HepG2 (cell line): ENCODE measurements around the gene BMP6. TPM values are rescaled to one million over a fixed set of nuclear protein-coding genes. Genes with fewer than 3 reads are reported as not detected.

Experiments used
- ATAC-seq: fragments of 200-7000 bp; cut with Tn5 transposase; 3 replicates; pipeline ENCODE4 v1.9.1; 2020; ENCODE audit warnings: mild to moderate bottlenecking, moderate library complexity
- BruUV-seq: library from RNA; stranded (reverse); fragments of 400-500 nt; replicated peaks from 2 replicates; lab custom pipeline; 2021; lab: Mats Ljungman, UMichigan
- CTCF ChIA-PET: fragments of 300-600 bp; formaldehyde crosslinking; extraction: SDS; loops from one replicate; lab custom pipeline; 2021; ENCODE audit warnings: low total read pairs, inconsistent platforms, low intra/inter-chr PET ratio; lab: Yijun Ruan, JAX
- POLR2A ChIA-PET: fragments of 350-600 bp; sonication (Branson Sonifier 250); formaldehyde crosslinking; loops from one replicate; lab custom pipeline; 2020; ENCODE audit warnings: antibody characterized with exemption, inconsistent platforms; lab: Yijun Ruan, JAX
- DNase-seq: peaks from one replicate; pipeline ENCODE4 v3.0.0-alpha.2; 2015; ENCODE audit warnings: low spot score
- FAIRE-seq: peaks from 3 replicates; lab custom pipeline; 2011; peaks lifted over from hg19 to GRCh38; lab: Jason Lieb, UNC
- H2AFZ ChIP-seq: one replicate; pipeline ENCODE4 v1.6.1; 2011; ENCODE audit warnings: low read length, inconsistent platforms
- H3K27ac ChIP-seq: fragments of 300-600 bp; 3 replicates; pipeline ENCODE4 v1.8.0; 2011; ENCODE audit warnings: mixed run types, mild to moderate bottlenecking, mixed read lengths, low read length, inconsistent platforms; ENCODE audit not compliant: insufficient read depth; ENCODE audit errors: extremely low read length
- H3K27me3 ChIP-seq, 2 experiments: fragments of 200-600 bp in 1 of 2; 2 replicates in 1 of 2; 3 replicates in 1 of 2; pipeline versions ENCODE4 v1.6.0 to v1.8.0; 2011; ENCODE audit warnings: low read length in 2 of 2, mild to moderate bottlenecking in 2 of 2, moderate library complexity in 2 of 2, inconsistent platforms in 1 of 2; ENCODE audit not compliant: insufficient read depth in 2 of 2, control insufficient read depth in 1 of 2
- H3K36me3 ChIP-seq, 2 experiments: fragments of 200-600 bp in 1 of 2; replicated peaks in 1 of 2; 2 replicates in 1 of 2; 3 replicates in 1 of 2; pipeline versions ENCODE4 v1.5.1 to v1.8.0; 2011; ENCODE audit warnings: low read length in 2 of 2, inconsistent platforms in 1 of 2; ENCODE audit not compliant: insufficient read depth in 2 of 2, control insufficient read depth in 1 of 2
- H3K4me1 ChIP-seq: 2 replicates; pipeline ENCODE4 v1.5.1; 2012; ENCODE audit warnings: low read length, inconsistent platforms; ENCODE audit not compliant: insufficient read depth
- H3K4me2 ChIP-seq: 2 replicates; pipeline ENCODE4 v1.6.0; 2011; ENCODE audit warnings: low read depth, low read length, inconsistent platforms
- H3K4me3 ChIP-seq, 3 experiments: fragments of 200-600 bp in 1 of 3; sonication (generic), shearing (Covaris generic) in 1 of 3; replicated peaks in 1 of 3; 2 replicates each; pipeline ENCODE4 v1.5.1; 2011 to 2016; ENCODE audit warnings: low read length in 3 of 3, inconsistent platforms in 2 of 3, low read depth in 2 of 3, mild to moderate bottlenecking in 2 of 3, control low read depth in 1 of 3, mixed read lengths in 1 of 3; ENCODE audit not compliant: insufficient read depth in 1 of 3
- H3K79me2 ChIP-seq: one replicate; pipeline ENCODE4 v1.6.1; 2011; ENCODE audit warnings: low read length, inconsistent platforms; ENCODE audit not compliant: insufficient read depth
- H3K9ac ChIP-seq: 2 replicates; pipeline ENCODE4 v1.6.0; 2011; ENCODE audit warnings: mild to moderate bottlenecking, low read depth, low read length, inconsistent platforms; ENCODE audit not compliant: insufficient read depth
- H3K9me3 ChIP-seq: 2 replicates; pipeline ENCODE4 v1.5.1; 2012; ENCODE audit warnings: mild to moderate bottlenecking, low read length
- H4K20me1 ChIP-seq: 2 replicates; pipeline ENCODE4 v1.6.0; 2011; ENCODE audit warnings: inconsistent platforms, mild to moderate bottlenecking, low read length, moderate library complexity; ENCODE audit not compliant: insufficient read depth
- AGO1 ChIP-seq: fragments of 200-400 bp; formaldehyde crosslinking; IDR thresholded peaks from 2 replicates; pipeline ENCODE4 v1.6.1; 2017; ENCODE audit warnings: mild to moderate bottlenecking, low read depth, low read length, moderate library complexity; ENCODE audit not compliant: poor library complexity, severe bottlenecking
- ERF ChIP-seq: IDR thresholded peaks from 2 replicates; pipeline ENCODE4 v1.6.1; 2018; ENCODE audit warnings: missing biosample characterization, missing genetic modification reagents
- FOXO1 ChIP-seq: sonication (generic); formaldehyde crosslinking; IDR thresholded peaks from 2 replicates; pipeline ENCODE4 v1.4.0; 2020; ENCODE audit warnings: missing genetic modification reagents
- HOXA5 ChIP-seq: sonication (generic); formaldehyde crosslinking; IDR thresholded peaks from 2 replicates; pipeline ENCODE4 v1.4.0; 2020; ENCODE audit warnings: missing genetic modification reagents
- KLF16 ChIP-seq, 2 experiments: sonication (generic) in 1 of 2; formaldehyde crosslinking in 1 of 2; IDR thresholded peaks; 2 replicates each; pipeline versions ENCODE4 v1.6.1 to v1.8.0; 2016 to 2023; ENCODE audit warnings: missing genetic modification reagents in 2 of 2, missing compliant biosample characterization in 1 of 2
- PCBP2 ChIP-seq: fragments of 200-400 bp; formaldehyde crosslinking; optimal IDR thresholded peaks from 2 replicates; pipeline ENCODE3; 2018; ENCODE audit warnings: low read length, low read depth; ENCODE audit not compliant: poor library complexity, severe bottlenecking
- RARA ChIP-seq: IDR thresholded peaks from 2 replicates; pipeline ENCODE4 v1.6.1; 2016; ENCODE audit warnings: missing genetic modification reagents, missing compliant biosample characterization
- RBM39 ChIP-seq: fragments of 200-400 bp; formaldehyde crosslinking; IDR thresholded peaks from one replicate; pipeline ENCODE4 v1.6.1; 2018; ENCODE audit warnings: antibody characterized with exemption, mild to moderate bottlenecking, low read depth, low read length; ENCODE audit not compliant: poor library complexity, severe bottlenecking
- REPIN1 ChIP-seq: sonication (generic); formaldehyde crosslinking; IDR thresholded peaks from 2 replicates; pipeline ENCODE4 v1.8.0; 2022; ENCODE audit warnings: missing genetic modification reagents, low read depth, mild to moderate bottlenecking, borderline replicate concordance
- RORA ChIP-seq: sonication (generic); formaldehyde crosslinking; IDR thresholded peaks from 2 replicates; pipeline ENCODE4 v1.5.0; 2020; ENCODE audit warnings: mild to moderate bottlenecking, missing genetic modification reagents, moderate library complexity
- STAG1 ChIP-seq: sonication (generic); formaldehyde crosslinking; IDR thresholded peaks from 2 replicates; pipeline ENCODE4 v1.4.0; 2020; ENCODE audit warnings: missing genetic modification reagents
- ZNF451 ChIP-seq: sonication (generic); formaldehyde crosslinking; IDR thresholded peaks from 2 replicates; pipeline ENCODE4 v1.5.0; 2020; ENCODE audit warnings: mild to moderate bottlenecking, missing genetic modification reagents
- ZNF510 ChIP-seq: sonication (generic); formaldehyde crosslinking; IDR thresholded peaks from 2 replicates; pipeline ENCODE4 v1.4.0; 2020; ENCODE audit warnings: low read depth, mild to moderate bottlenecking, missing genetic modification reagents
- ZNF619 ChIP-seq: sonication (generic); formaldehyde crosslinking; IDR thresholded peaks from 2 replicates; pipeline ENCODE4 v1.4.0; 2020; ENCODE audit warnings: mild to moderate bottlenecking, missing genetic modification reagents
- WGBS: methylation state at CpG from one replicate; pipeline ENCODE4 v1.1.6; 2017; ENCODE audit warnings: low lambda C conversion rate; 5-methylcytosine and 5-hydroxymethylcytosine counted together
- in situ Hi-C: cut with HindIII; loops from 2 replicates; pipeline ENCODE4 v1.10.0; 2017; ENCODE audit warnings: low pct_unique_long_range_greater_than_20kb; ENCODE audit not compliant: extremely low pct_ligation_motif_present
- intact Hi-C: fragments of 100-400 bp; cut with micrococcal nuclease; formaldehyde crosslinking; loops from one replicate; pipeline ENCODE4 v1.10.0; 2022; ENCODE audit not compliant: unreplicated experiment
- polyA plus RNA-seq, 8 experiments: library from polyadenylated mRNA; depleted of rRNA in 3 of 8; stranded (reverse) in 7 of 8; unstranded in 1 of 8; fragments of >200 nt; fragmentation: Illumina TruSeq in 4 of 8; extraction: Trizol in 4 of 8; gene quantifications; 2 replicates each; pipeline versions ENCODE4 v1.2.1 to v1.2.3, GENCODE V29; 2011 to 2016; ENCODE audit warnings: low read depth in 4 of 8, missing spikeins in 1 of 8, mixed read lengths in 1 of 8; ENCODE audit not compliant: insufficient read depth in 1 of 8
- total RNA-seq, 5 experiments: library from RNA; depleted of rRNA; stranded (reverse); fragments of >200 nt; fragmentation: Illumina TruSeq; extraction: Trizol; gene quantifications; 2 replicates each; pipeline ENCODE4 v1.2.3, GENCODE V29; 2016; ENCODE audit warnings: low read depth in 1 of 5
- TF ChIP-seq, protein P1 (sequence below): IDR thresholded peaks from 2 replicates; pipeline ENCODE4 v1.6.1; 2016; ENCODE audit warnings: missing genetic modification reagents, missing compliant biosample characterization
- TF ChIP-seq, protein P2 (sequence below): IDR thresholded peaks from 2 replicates; pipeline ENCODE4 v1.6.1; 2016; ENCODE audit warnings: mild to moderate bottlenecking
- TF ChIP-seq, protein P3 (sequence below): sonication (generic); formaldehyde crosslinking; IDR thresholded peaks from 2 replicates; pipeline ENCODE4 v1.5.0; 2020; ENCODE audit warnings: missing genetic modification reagents, mild to moderate bottlenecking, borderline replicate concordance
- TF ChIP-seq, protein P4 (sequence below): sonication (generic); formaldehyde crosslinking; IDR thresholded peaks from 2 replicates; pipeline ENCODE4 v1.5.0; 2020; ENCODE audit warnings: missing genetic modification reagents, mild to moderate bottlenecking, borderline replicate concordance

The BMP6 gene
- total and polyA plus RNA-seq, 2 of the 13 experiments (the other 11 are each of a cell fraction or from before 2014, with no cell fraction given): 0.09 to 0.18 TPM

DNA sequence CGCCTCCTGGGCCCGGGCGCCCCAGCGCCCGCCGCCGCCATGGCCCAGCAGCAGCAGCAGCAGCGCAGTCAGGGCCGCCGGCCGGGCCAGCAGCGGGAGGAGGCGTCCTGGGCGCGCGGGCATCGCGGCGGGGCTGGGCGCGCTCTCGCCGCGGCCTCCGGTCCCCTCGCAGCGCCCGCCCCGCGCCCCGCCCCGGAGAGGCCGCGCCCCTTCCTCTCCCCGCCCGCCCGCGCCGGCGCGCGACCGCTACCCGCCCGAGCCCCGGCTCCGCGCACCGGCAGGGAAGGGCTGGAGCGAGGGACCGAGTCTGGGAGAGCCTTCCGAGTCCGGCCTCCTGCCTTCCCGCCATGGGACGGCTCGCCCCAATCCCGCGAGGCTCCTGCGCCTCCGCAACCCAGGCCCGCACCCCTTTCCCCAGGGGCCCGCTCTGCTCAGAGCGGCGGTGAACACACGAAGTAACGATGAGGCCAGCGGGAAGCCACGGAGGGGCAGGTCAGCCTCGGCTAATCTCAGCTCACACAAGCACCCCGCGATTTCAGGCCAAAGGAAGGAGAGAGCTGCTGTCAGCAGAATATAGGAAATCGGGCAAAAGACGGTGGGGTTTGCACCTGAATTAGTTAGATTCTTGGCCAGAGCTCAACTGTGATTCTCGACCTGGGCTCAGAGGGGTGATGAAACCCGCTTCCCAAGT, 184.9 kb downstream of the BMP6 start, which contains the start of gene TXNDC5 (continued):
- peak; percentile 59; the same call in 1 of the 2 replicates for TF ChIP-seq ZNF451 (CRISPR knock-in tag)
- no peak for TF ChIP-seq HOXA5
- TF ChIP-seq RBM39: peak; percentile 45
- TF ChIP-seq, protein P1, sequence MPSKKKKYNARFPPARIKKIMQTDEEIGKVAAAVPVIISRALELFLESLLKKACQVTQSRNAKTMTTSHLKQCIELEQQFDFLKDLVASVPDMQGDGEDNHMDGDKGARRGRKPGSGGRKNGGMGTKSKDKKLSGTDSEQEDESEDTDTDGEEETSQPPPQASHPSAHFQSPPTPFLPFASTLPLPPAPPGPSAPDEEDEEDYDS (CRISPR knock-in tag): no peak; the same call in 1 of the 2 replicates
- peak in 1 of 2 experiments; percentile 21; a peak in 1 of 4 replicates for TF ChIP-seq KLF16 (CRISPR knock-in tag; IDR thresholded peaks at IDR 0.05)
- no peak for TF ChIP-seq PCBP2
- TF ChIP-seq ERF: peak; percentile 85
- TF ChIP-seq, protein P2, sequence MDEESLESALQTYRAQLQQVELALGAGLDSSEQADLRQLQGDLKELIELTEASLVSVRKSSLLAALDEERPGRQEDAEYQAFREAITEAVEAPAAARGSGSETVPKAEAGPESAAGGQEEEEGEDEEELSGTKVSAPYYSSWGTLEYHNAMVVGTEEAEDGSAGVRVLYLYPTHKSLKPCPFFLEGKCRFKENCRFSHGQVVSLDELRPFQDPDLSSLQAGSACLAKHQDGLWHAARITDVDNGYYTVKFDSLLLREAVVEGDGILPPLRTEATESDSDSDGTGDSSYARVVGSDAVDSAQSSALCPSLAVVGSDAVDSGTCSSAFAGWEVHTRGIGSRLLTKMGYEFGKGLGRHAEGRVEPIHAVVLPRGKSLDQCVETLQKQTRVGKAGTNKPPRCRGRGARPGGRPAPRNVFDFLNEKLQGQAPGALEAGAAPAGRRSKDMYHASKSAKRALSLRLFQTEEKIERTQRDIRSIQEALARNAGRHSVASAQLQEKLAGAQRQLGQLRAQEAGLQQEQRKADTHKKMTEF (CRISPR knock-in tag): peak; percentile 85

DNA sequence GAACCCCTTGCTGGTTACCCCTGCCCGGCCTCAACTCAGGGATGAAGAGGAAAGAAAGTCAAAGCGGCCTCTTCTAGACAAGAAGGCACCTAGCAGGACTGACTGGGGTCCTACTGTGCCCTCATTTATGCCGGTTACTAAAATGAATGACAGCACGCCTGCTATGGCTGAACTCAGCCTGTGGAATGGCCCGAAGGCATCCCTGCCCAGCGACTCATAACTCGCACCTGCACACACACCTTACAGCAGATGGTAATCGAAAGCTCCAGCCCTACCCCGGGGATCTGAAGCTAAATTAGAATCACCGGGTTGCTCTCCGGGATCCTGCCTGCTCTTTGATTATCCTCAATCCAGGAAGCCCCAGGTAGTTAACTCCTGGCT, 185.4 kb downstream of the BMP6 start:
- in situ Hi-C loops: no loop called here
- Histone ChIP-seq H3K79me2 (peaks cover 36% of the 10 kb centered on the region), H4K20me1 (peaks cover 29% of the 10 kb centered on the region), H3K36me3 (peaks cover 4 to 14% of the 10 kb centered on the region in 2 experiments; a peak in 3 of 5 replicates), H3K4me2 (peak overlapping the region; percentile 97), H3K9ac (peak overlapping the region; percentile 75), H3K27ac (no peak overlapping the region), H3K4me3 (peak overlapping the region; percentile 69 to 85 (median 69)), H3K9me3 (no peaks in the 10 kb centered on the region), H3K27me3 (no peaks in the 10 kb centered on the region), H2AFZ (peak overlapping the region; percentile 22), H3K4me1 (peaks cover 77% of the 10 kb centered on the region)
- DNase-seq (no peak), ATAC-seq (no peak), FAIRE-seq (no peak)
- BruUV-seq: TSS peak; percentile 84
- ChIA-PET POLR2A (interaction anchor here (0.7 kb wide), 2 partner anchors 64 to 153 kb away, joined by 4 read pairs; partner anchors contain the start of gene BLOC1S5), CTCF (no interaction called here)
- 90% methylated on average over 11 of the region's 11 CpGs for WGBS
- intact Hi-C loops: loop anchor here (5.0 kb wide), 1 partner anchor 151 kb away; the partner anchor contains the start of gene BLOC1S5
- TF ChIP-seq RARA (CRISPR knock-in tag) (no peak), ZNF510 (CRISPR knock-in tag) (peak; percentile 56; the same call in 1 of the 2 replicates), AGO1 (peak; percentile 0), REPIN1 (CRISPR knock-in tag) (no peak), ZNF619 (0 out of 2 replicates have a peak, but pooled peaks have one; percentile 4), STAG1 (no peak), FOXO1 (CRISPR knock-in tag) (no peak), RORA (CRISPR knock-in tag) (peak; percentile 75; the same call in 1 of the 2 replicates)
- TF ChIP-seq, protein P3, sequence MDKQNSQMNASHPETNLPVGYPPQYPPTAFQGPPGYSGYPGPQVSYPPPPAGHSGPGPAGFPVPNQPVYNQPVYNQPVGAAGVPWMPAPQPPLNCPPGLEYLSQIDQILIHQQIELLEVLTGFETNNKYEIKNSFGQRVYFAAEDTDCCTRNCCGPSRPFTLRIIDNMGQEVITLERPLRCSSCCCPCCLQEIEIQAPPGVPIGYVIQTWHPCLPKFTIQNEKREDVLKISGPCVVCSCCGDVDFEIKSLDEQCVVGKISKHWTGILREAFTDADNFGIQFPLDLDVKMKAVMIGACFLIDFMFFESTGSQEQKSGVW (CRISPR knock-in tag): peak; percentile 79; the same call in 1 of the 2 replicates
- TF ChIP-seq, protein P4, sequence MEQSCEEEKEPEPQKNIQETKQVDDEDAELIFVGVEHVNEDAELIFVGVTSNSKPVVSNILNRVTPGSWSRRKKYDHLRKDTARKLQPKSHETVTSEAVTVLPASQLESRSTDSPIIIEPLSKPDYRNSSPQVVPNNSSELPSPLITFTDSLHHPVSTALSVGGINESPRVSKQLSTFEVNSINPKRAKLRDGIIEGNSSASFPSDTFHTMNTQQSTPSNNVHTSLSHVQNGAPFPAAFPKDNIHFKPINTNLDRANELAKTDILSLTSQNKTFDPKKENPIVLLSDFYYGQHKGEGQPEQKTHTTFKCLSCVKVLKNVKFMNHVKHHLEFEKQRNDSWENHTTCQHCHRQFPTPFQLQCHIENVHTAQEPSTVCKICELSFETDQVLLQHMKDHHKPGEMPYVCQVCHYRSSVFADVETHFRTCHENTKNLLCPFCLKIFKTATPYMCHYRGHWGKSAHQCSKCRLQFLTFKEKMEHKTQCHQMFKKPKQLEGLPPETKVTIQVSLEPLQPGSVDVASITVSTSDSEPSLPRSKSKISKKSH: no peak
